Neutrophil (primary cell): ENCODE data around the gene MKRN2.

Source experiments
- H3K27ac ChIP-seq: fragments of 200-600 bp; sonication (generic); 2 replicates; pipeline ENCODE4 v1.5.1; 2016; ENCODE audit warnings: mild to moderate bottlenecking, moderate library complexity
- H3K27me3 ChIP-seq: fragments of 200-600 bp; sonication (generic); 2 replicates; pipeline ENCODE4 v1.6.0; 2016; ENCODE audit warnings: mild to moderate bottlenecking
- H3K36me3 ChIP-seq: fragments of 200-600 bp; sonication (generic); 2 replicates; pipeline ENCODE4 v1.5.1; 2017
- H3K4me1 ChIP-seq, 2 experiments: fragments of 200-600 bp in 1 of 2; sonication (generic) in 1 of 2; 1 replicate in 1 of 2; 2 replicates in 1 of 2; pipeline versions ENCODE4 v1.5.1 to v1.6.1; 2013 to 2016; ENCODE audit warnings: low read depth in 1 of 2, low read length in 1 of 2, mild to moderate bottlenecking in 1 of 2, moderate library complexity in 1 of 2; ENCODE audit not compliant: control insufficient read depth in 1 of 2, insufficient read depth in 1 of 2
- H3K4me3 ChIP-seq, 2 experiments: fragments of 200-600 bp in 1 of 2; sonication (generic) in 1 of 2; 1 replicate in 1 of 2; 2 replicates in 1 of 2; pipeline ENCODE4 v1.5.1; 2013 to 2016; ENCODE audit warnings: low read depth in 1 of 2, low read length in 1 of 2, mild to moderate bottlenecking in 1 of 2, moderate library complexity in 1 of 2
- H3K9me3 ChIP-seq: fragments of 200-600 bp; sonication (generic); 2 replicates; pipeline ENCODE4 v1.5.1; 2016
- TF ChIP-seq, protein P1 (sequence below): fragments of 200-600 bp; sonication (generic); IDR thresholded peaks from 2 replicates; pipeline ENCODE4 v1.5.1; 2016; ENCODE audit warnings: antibody characterized with exemption

MKRN2 gene

GRCh38 chr3:12544652-12545472 is 12.0 kb upstream of the MKRN2 start:
- TF ChIP-seq, protein P1, sequence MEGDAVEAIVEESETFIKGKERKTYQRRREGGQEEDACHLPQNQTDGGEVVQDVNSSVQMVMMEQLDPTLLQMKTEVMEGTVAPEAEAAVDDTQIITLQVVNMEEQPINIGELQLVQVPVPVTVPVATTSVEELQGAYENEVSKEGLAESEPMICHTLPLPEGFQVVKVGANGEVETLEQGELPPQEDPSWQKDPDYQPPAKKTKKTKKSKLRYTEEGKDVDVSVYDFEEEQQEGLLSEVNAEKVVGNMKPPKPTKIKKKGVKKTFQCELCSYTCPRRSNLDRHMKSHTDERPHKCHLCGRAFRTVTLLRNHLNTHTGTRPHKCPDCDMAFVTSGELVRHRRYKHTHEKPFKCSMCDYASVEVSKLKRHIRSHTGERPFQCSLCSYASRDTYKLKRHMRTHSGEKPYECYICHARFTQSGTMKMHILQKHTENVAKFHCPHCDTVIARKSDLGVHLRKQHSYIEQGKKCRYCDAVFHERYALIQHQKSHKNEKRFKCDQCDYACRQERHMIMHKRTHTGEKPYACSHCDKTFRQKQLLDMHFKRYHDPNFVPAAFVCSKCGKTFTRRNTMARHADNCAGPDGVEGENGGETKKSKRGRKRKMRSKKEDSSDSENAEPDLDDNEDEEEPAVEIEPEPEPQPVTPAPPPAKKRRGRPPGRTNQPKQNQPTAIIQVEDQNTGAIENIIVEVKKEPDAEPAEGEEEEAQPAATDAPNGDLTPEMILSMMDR = no peak
- Histone ChIP-seq H3K4me3 (no peak overlapping the region), H3K27ac (no peak overlapping the region), H3K36me3 (no peaks in the 10 kb centered on the region), H3K4me1 (no peaks in the 10 kb centered on the region), H3K9me3 (no peaks in the 10 kb centered on the region), H3K27me3 (no peaks in the 10 kb centered on the region)

GRCh38 chr3:12545473-12545791 is 11.5 kb upstream of the MKRN2 start, which contains the start of gene MKRN2OS:
MKRN2OS (minus strand) TSS chr3:12545499; CDS start chr3:12545464, 35 bp downstream.
- no peaks in the 10 kb centered on the region for H3K36me3 ChIP-seq
- H3K4me1 ChIP-seq = peaks cover 0 to 4% of the 10 kb centered on the region in 2 experiments
- no peak within 1 kb of the TSS for H3K4me3 ChIP-seq
- H3K27me3 ChIP-seq = no peaks in the 10 kb centered on the region
- H3K9me3 ChIP-seq = no peaks in the 10 kb centered on the region
- TF ChIP-seq, protein P1 = no peak
- no peak within 1 kb of the TSS for H3K27ac ChIP-seq

GRCh38 chr3:12549971-12550760 is 6.7 kb upstream of the MKRN2 start:
- Histone ChIP-seq H3K36me3 (no peaks in the 10 kb centered on the region), H3K9me3 (no peaks in the 10 kb centered on the region), H3K27ac (no peak overlapping the region), H3K27me3 (peaks cover 35% of the 10 kb centered on the region), H3K4me1 (peaks cover 13 to 16% of the 10 kb centered on the region in 2 experiments), H3K4me3 (peak overlapping the region in 1 of 2 experiments; percentile 31)
- TF ChIP-seq, protein P1 = no peak

GRCh38 chr3:12553921-12554391 is 2.9 kb upstream of the MKRN2 start:
- Histone ChIP-seq H3K27ac (no peak overlapping the region), H3K4me3 (peak overlapping the region; percentile 47 to 49), H3K27me3 (peaks cover 46% of the 10 kb centered on the region), H3K4me1 (peaks cover 39 to 44% of the 10 kb centered on the region in 2 experiments), H3K36me3 (no peaks in the 10 kb centered on the region), H3K9me3 (no peaks in the 10 kb centered on the region)
- TF ChIP-seq, protein P1 = no peak

DNA sequence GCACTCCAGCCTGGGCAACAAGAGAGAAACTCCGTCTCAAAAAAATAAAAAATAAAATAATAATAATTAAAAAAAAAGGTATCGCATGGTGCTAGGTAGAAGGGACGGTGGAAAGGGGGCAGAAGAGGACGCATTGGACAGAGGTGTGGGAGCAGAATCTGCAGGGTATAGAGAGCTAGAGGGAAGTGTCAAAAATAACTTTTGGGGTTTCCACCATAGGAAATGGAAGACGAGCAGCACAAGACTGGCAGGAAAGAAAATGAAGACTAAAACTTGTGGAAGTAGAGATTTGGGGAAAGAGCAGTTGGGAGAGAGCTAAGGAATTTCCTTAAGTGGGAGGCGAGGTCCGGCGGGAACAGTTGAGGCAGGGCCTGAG is 585 bp upstream of the MKRN2 start:
- Histone ChIP-seq H3K36me3 (no peaks in the 10 kb centered on the region), H3K27ac (peak overlapping the region; percentile 92), H3K27me3 (peaks cover 46% of the 10 kb centered on the region), H3K9me3 (no peaks in the 10 kb centered on the region), H3K4me3 (peak overlapping the region; percentile 83 to 98), H3K4me1 (peaks cover 53% of the 10 kb centered on the region in 2 experiments)
- TF ChIP-seq, protein P1 = no peak
